Liver (tissue), 9 donors: ENCODE results near the gene CEACAM18. TPM values are rescaled to one million over a fixed set of nuclear protein-coding genes. Genes with fewer than 3 reads are reported as not detected.

ENCODE experiments used
- DNase-seq: peaks from one replicate; pipeline ENCODE4 v3.0.0-alpha.2; 2017; ENCODE audit warnings: low spot score
- H3K27ac ChIP-seq, 2 donors: one replicate each; pipeline ENCODE4 v1.7.0; 2013; ENCODE audit warnings: inconsistent platforms in 2 of 2, low read length in 2 of 2, control low read depth in 1 of 2, low read depth in 1 of 2, mild to moderate bottlenecking in 1 of 2
- H3K27me3 ChIP-seq, 4 donors: one replicate each; pipeline versions ENCODE4 v1.6.1 to v1.7.0; 2013; ENCODE audit warnings: low read length in 3 of 4, inconsistent platforms in 1 of 4, mild to moderate bottlenecking in 1 of 4, moderate library complexity in 1 of 4; ENCODE audit not compliant: control insufficient read depth in 4 of 4, insufficient read depth in 4 of 4
- H3K36me3 ChIP-seq, 4 donors: one replicate each; pipeline versions ENCODE4 v1.6.1 to v1.7.0; 2013; ENCODE audit warnings: low read length in 3 of 4, mild to moderate bottlenecking in 3 of 4, low read depth in 1 of 4, moderate library complexity in 1 of 4; ENCODE audit not compliant: control insufficient read depth in 4 of 4, insufficient read depth in 3 of 4
- H3K4me1 ChIP-seq, 4 donors: one replicate each; pipeline versions ENCODE4 v1.6.1 to v1.7.0; 2013; ENCODE audit warnings: low read length in 3 of 4, mild to moderate bottlenecking in 3 of 4, moderate library complexity in 1 of 4; ENCODE audit not compliant: control insufficient read depth in 4 of 4, insufficient read depth in 4 of 4
- H3K4me3 ChIP-seq, 3 donors: one replicate each; pipeline versions ENCODE4 v1.6.1 to v1.7.0; 2013; ENCODE audit warnings: low read length in 3 of 3, control low read depth in 1 of 3, low read depth in 1 of 3, mild to moderate bottlenecking in 1 of 3
- H3K9ac ChIP-seq, 2 donors: one replicate each; pipeline ENCODE4 v1.7.0; 2013; ENCODE audit warnings: low read length in 2 of 2, mild to moderate bottlenecking in 2 of 2, moderate library complexity in 2 of 2, control low read depth in 1 of 2, low read depth in 1 of 2
- H3K9me3 ChIP-seq, 4 donors: one replicate each; pipeline versions ENCODE4 v1.6.1 to v1.7.0; 2013; ENCODE audit warnings: low read length in 3 of 4; ENCODE audit not compliant: control insufficient read depth in 4 of 4
- EGR1 ChIP-seq, 2 donors: IDR thresholded peaks; 2 replicates each; pipeline ENCODE4 v1.6.1; 2016 to 2018; ENCODE audit warnings: antibody characterized with exemption in 2 of 2, low read depth in 2 of 2
- FOXA1 ChIP-seq: IDR thresholded peaks from 2 replicates; pipeline ENCODE4 v1.6.1; 2016; ENCODE audit warnings: antibody characterized with exemption
- FOXA2 ChIP-seq: IDR thresholded peaks from 2 replicates; pipeline ENCODE4 v1.6.1; 2016; ENCODE audit warnings: antibody characterized with exemption
- GABPA ChIP-seq, 2 donors: IDR thresholded peaks in 1 of 2; conservative IDR thresholded peaks in 1 of 2; 2 replicates each; pipeline ENCODE4 v1.6.1; 2016; ENCODE audit warnings: antibody characterized with exemption in 2 of 2, mild to moderate bottlenecking in 1 of 2, moderate library complexity in 1 of 2
- HNF4A ChIP-seq, 2 donors: conservative IDR thresholded peaks; 2 replicates each; pipeline ENCODE4 v1.6.1; 2016; ENCODE audit warnings: antibody characterized with exemption in 2 of 2, mild to moderate bottlenecking in 2 of 2
- HNF4G ChIP-seq: IDR thresholded peaks from 2 replicates; pipeline ENCODE4 v1.6.1; 2016; ENCODE audit warnings: antibody characterized with exemption
- NR2F2 ChIP-seq: IDR thresholded peaks from 2 replicates; pipeline ENCODE4 v1.6.1; 2016; ENCODE audit warnings: antibody characterized with exemption
- RAD21 ChIP-seq, 2 donors: IDR thresholded peaks; 2 replicates each; pipeline ENCODE4 v1.6.1; 2016; ENCODE audit warnings: antibody characterized with exemption in 2 of 2, mild to moderate bottlenecking in 2 of 2
- RXRA ChIP-seq, 2 donors: IDR thresholded peaks; 2 replicates each; pipeline ENCODE4 v1.6.1; 2017 to 2018; ENCODE audit warnings: antibody characterized with exemption in 2 of 2, mild to moderate bottlenecking in 1 of 2
- SP1 ChIP-seq: IDR thresholded peaks from 2 replicates; pipeline ENCODE4 v1.6.1; 2018; ENCODE audit warnings: antibody characterized with exemption, mild to moderate bottlenecking
- TAF1 ChIP-seq: conservative IDR thresholded peaks from 2 replicates; pipeline ENCODE4 v1.6.1; 2016; ENCODE audit warnings: antibody characterized with exemption, mild to moderate bottlenecking
- YY1 ChIP-seq: IDR thresholded peaks from 2 replicates; pipeline ENCODE4 v1.6.1; 2016; ENCODE audit warnings: antibody characterized with exemption, mild to moderate bottlenecking
- WGBS: extraction: QIAGEN DNeasy Blood & Tissue Kit; methylation state at CpG from one replicate; pipeline ENCODE4 v1.1.7; 2013; 5-methylcytosine and 5-hydroxymethylcytosine counted together
- polyA plus RNA-seq, 2 donors: library from polyadenylated mRNA; stranded (reverse) in 1 of 2; unstranded in 1 of 2; fragments of 200-250 nt in 1 of 2; fragments of >200 nt in 1 of 2; fragmentation: Nextera tagmentation in 1 of 2; extraction: Ambion mirVana in 1 of 2; gene quantifications; one replicate each; pipeline versions ENCODE4 v1.2.1 to v1.2.3, GENCODE V29; 2013 to 2015
- total RNA-seq, 2 donors: library from RNA; depleted of rRNA; stranded (reverse); fragments of >200 nt; gene quantifications; one replicate each; pipeline ENCODE4 v1.2.3, GENCODE V29; 2014
- TF ChIP-seq, protein P1 (sequence below): IDR thresholded peaks from 2 replicates; pipeline ENCODE4 v1.6.1; 2016; ENCODE audit warnings: antibody characterized with exemption
- TF ChIP-seq, protein P2 (sequence below): IDR thresholded peaks from 2 replicates; pipeline ENCODE4 v1.6.1; 2016; ENCODE audit warnings: antibody characterized with exemption
- TF ChIP-seq, protein P3 (sequence below): IDR thresholded peaks from 2 replicates; pipeline ENCODE4 v1.6.1; 2016; ENCODE audit warnings: antibody characterized with exemption, mild to moderate bottlenecking
- TF ChIP-seq, protein P4 (sequence below): fragments of 150-350 bp; IDR thresholded peaks from 2 replicates; pipeline ENCODE4 v1.5.1; 2017; ENCODE audit warnings: improper control_type of control experiment, low read depth, low read length; ENCODE audit not compliant: missing input control
- TF ChIP-seq, protein P5 (sequence below): IDR thresholded peaks from 2 replicates; pipeline ENCODE4 v1.6.1; 2016; ENCODE audit warnings: antibody characterized with exemption
- donor health status: healthy.
- donor health status: healthy.
- donor health status: healthy.
- donor health status: healthy.
- donor health status: healthy.

CEACAM18 gene
- total and polyA plus RNA-seq, 4 donors, result not detected

DNA sequence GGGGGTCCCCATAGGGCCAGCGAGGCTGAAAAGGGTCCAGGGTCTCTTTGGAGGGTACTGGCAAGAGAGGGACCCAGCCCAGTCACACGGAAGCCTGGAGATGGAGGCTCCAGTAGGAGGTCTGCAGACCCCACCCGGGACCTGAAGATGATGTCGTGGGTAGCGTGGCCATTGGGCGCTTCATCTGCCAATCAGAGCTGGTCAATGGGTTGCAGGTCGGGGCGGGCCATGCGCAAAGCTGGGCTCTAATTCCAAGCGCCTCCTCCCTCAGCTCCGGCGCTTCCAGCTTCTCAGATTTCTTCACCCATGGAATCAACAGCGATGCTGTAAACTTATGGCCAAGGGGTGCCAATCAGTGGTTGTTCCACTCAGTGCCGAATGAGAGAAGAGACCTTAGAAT is 12.3 kb downstream of the CEACAM18 start (continued):
- TF ChIP-seq, protein P1, sequence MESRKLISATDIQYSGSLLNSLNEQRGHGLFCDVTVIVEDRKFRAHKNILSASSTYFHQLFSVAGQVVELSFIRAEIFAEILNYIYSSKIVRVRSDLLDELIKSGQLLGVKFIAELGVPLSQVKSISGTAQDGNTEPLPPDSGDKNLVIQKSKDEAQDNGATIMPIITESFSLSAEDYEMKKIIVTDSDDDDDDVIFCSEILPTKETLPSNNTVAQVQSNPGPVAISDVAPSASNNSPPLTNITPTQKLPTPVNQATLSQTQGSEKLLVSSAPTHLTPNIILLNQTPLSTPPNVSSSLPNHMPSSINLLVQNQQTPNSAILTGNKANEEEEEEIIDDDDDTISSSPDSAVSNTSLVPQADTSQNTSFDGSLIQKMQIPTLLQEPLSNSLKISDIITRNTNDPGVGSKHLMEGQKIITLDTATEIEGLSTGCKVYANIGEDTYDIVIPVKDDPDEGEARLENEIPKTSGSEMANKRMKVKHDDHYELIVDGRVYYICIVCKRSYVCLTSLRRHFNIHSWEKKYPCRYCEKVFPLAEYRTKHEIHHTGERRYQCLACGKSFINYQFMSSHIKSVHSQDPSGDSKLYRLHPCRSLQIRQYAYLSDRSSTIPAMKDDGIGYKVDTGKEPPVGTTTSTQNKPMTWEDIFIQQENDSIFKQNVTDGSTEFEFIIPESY, result no peak
- no peak for TF ChIP-seq NR2F2
- TF ChIP-seq TAF1, result no peak
- TF ChIP-seq SP1, result no peak
- TF ChIP-seq HNF4A (conservative IDR thresholded peaks at IDR 0.05), result no peak
- TF ChIP-seq FOXA2, result no peak
- TF ChIP-seq HNF4G, result no peak
- no peak for TF ChIP-seq YY1

DNA sequence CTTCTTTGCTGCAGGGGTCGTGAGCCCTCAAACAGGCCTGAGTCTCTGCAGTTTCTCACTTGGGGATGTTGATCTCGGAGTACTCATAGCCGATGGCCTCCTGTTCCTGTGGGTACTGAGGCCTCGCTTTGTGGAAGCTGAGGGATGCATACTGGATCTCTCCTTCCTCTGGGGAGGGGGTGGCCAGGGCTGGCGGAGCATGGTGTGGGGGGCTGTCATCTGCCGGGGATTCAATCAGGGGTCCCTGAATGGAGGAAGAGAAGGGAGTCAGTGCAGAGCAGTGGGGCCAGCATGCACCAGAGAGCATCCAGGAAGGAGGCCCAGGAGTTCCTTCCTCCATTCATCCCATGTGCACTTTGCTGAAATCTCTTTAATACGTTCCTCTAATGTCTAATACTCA is 13.2 kb downstream of the CEACAM18 start:
- 70% methylated on average over 7 of the region's 7 CpGs for WGBS
- TF ChIP-seq, protein P2, sequence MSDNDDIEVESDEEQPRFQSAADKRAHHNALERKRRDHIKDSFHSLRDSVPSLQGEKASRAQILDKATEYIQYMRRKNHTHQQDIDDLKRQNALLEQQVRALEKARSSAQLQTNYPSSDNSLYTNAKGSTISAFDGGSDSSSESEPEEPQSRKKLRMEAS, result no peak
- TF ChIP-seq GABPA (IDR thresholded peaks at IDR 0.05 in 1 of 2, conservative IDR thresholded peaks at IDR 0.05 in 1 of 2) (no peak), RXRA (IDR thresholded peaks at IDR 0.05) (no peak), FOXA1 (no peak), HNF4G (no peak), YY1 (no peak), EGR1 (IDR thresholded peaks at IDR 0.05; ENCODE audit: low read depth in 2 of 2) (no peak), RAD21 (IDR thresholded peaks at IDR 0.05) (no peak), SP1 (no peak), TAF1 (no peak), HNF4A (conservative IDR thresholded peaks at IDR 0.05) (no peak), FOXA2 (no peak)
- TF ChIP-seq, protein P3, sequence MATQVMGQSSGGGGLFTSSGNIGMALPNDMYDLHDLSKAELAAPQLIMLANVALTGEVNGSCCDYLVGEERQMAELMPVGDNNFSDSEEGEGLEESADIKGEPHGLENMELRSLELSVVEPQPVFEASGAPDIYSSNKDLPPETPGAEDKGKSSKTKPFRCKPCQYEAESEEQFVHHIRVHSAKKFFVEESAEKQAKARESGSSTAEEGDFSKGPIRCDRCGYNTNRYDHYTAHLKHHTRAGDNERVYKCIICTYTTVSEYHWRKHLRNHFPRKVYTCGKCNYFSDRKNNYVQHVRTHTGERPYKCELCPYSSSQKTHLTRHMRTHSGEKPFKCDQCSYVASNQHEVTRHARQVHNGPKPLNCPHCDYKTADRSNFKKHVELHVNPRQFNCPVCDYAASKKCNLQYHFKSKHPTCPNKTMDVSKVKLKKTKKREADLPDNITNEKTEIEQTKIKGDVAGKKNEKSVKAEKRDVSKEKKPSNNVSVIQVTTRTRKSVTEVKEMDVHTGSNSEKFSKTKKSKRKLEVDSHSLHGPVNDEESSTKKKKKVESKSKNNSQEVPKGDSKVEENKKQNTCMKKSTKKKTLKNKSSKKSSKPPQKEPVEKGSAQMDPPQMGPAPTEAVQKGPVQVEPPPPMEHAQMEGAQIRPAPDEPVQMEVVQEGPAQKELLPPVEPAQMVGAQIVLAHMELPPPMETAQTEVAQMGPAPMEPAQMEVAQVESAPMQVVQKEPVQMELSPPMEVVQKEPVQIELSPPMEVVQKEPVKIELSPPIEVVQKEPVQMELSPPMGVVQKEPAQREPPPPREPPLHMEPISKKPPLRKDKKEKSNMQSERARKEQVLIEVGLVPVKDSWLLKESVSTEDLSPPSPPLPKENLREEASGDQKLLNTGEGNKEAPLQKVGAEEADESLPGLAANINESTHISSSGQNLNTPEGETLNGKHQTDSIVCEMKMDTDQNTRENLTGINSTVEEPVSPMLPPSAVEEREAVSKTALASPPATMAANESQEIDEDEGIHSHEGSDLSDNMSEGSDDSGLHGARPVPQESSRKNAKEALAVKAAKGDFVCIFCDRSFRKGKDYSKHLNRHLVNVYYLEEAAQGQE, result no peak
- TF ChIP-seq, protein P4, sequence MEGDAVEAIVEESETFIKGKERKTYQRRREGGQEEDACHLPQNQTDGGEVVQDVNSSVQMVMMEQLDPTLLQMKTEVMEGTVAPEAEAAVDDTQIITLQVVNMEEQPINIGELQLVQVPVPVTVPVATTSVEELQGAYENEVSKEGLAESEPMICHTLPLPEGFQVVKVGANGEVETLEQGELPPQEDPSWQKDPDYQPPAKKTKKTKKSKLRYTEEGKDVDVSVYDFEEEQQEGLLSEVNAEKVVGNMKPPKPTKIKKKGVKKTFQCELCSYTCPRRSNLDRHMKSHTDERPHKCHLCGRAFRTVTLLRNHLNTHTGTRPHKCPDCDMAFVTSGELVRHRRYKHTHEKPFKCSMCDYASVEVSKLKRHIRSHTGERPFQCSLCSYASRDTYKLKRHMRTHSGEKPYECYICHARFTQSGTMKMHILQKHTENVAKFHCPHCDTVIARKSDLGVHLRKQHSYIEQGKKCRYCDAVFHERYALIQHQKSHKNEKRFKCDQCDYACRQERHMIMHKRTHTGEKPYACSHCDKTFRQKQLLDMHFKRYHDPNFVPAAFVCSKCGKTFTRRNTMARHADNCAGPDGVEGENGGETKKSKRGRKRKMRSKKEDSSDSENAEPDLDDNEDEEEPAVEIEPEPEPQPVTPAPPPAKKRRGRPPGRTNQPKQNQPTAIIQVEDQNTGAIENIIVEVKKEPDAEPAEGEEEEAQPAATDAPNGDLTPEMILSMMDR, result no peak
- TF ChIP-seq, protein P5, sequence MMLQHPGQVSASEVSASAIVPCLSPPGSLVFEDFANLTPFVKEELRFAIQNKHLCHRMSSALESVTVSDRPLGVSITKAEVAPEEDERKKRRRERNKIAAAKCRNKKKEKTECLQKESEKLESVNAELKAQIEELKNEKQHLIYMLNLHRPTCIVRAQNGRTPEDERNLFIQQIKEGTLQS, result no peak
- TF ChIP-seq, protein P1, result no peak

More for the DNA sequence above, 13.2 kb downstream of the CEACAM18 start:
- H3K9ac ChIP-seq, result no peak overlapping the region
- DNase-seq, result no peak
- no peaks in the 10 kb centered on the region for H3K9me3 ChIP-seq
- no peak overlapping the region for H3K27ac ChIP-seq
- peaks cover 0 to 7% (median 2%) of the 10 kb centered on the region in 4 donors for H3K27me3 ChIP-seq
- no peaks in the 10 kb centered on the region for H3K36me3 ChIP-seq
- no peak overlapping the region for H3K4me3 ChIP-seq
- no peaks in the 10 kb centered on the region for H3K4me1 ChIP-seq
